Left lung (tissue), 10 donors: ENCODE measurements around the gene DNAAF9. TPM values are rescaled to one million over a fixed set of nuclear protein-coding genes. Genes with fewer than 3 reads are reported as not detected.

Experiments
- ATAC-seq: fragments of 200-7000 bp; cut with Tn5 transposase; one replicate; pipeline ENCODE4 v1.9.1; 2020; ENCODE audit warnings: moderate library complexity
- DNase-seq, 4 donors: peaks; one replicate each; pipeline ENCODE4 v3.0.0-alpha.2; 2013 to 2020
- H3K27ac ChIP-seq, 2 donors: fragments of 200-600 bp; sonication (generic) in 1 of 2; one replicate each; pipeline versions ENCODE4 v1.5.0 to v1.8.0; 2020 to 2021
- H3K27me3 ChIP-seq, 2 donors: fragments of 200-600 bp; sonication (generic) in 1 of 2; one replicate each; pipeline versions ENCODE4 v1.5.0 to v1.8.0; 2020 to 2021
- H3K36me3 ChIP-seq, 2 donors: fragments of 200-600 bp; sonication (generic) in 1 of 2; one replicate each; pipeline versions ENCODE4 v1.5.0 to v1.8.0; 2020 to 2021
- H3K4me1 ChIP-seq, 2 donors: fragments of 200-600 bp; one replicate each; pipeline ENCODE4 v1.8.0; 2021
- H3K4me3 ChIP-seq, 2 donors: fragments of 200-600 bp; sonication (generic) in 1 of 2; one replicate each; pipeline versions ENCODE4 v1.5.0 to v1.8.0; 2020 to 2021; ENCODE audit warnings: mild to moderate bottlenecking in 1 of 2
- H3K9me3 ChIP-seq, 2 donors: fragments of 200-600 bp; sonication (generic) in 1 of 2; one replicate each; pipeline versions ENCODE4 v1.5.0 to v1.8.0; 2020 to 2021
- intact Hi-C, 2 donors: fragments of 100-400 bp; cut with DNase I; formaldehyde crosslinking; loops; one replicate each; pipeline versions ENCODE4 v1.11.2 to v1.14.2; 2022
- polyA plus RNA-seq, 6 donors: library from polyadenylated mRNA; unstranded; fragments of 120-200 nt; gene quantifications; one replicate each; pipeline ENCODE4 v1.2.1, GENCODE V29; 2013; ENCODE audit not compliant: insufficient read length in 6 of 6
- total RNA-seq, 2 donors: library from RNA; stranded (reverse); fragmentation: NEBNext Ultra II Directional; extraction: Animal tissue kit (Norgen Biotek cat#: 25700); gene quantifications; one replicate each; pipeline ENCODE4 v1.2.1, GENCODE V29; 2021
- TF ChIP-seq, protein P1 (sequence below), 2 donors: fragments of 200-600 bp; sonication (generic) in 1 of 2; IDR thresholded peaks; one replicate each; pipeline versions ENCODE4 v1.5.0 to v1.8.0; 2021; ENCODE audit warnings: antibody characterized with exemption in 2 of 2
- donor health status: DM: no; HTN: yes; CAD: no.
- donor health status: DM: no; HTN: no; CAD: no.

DNAAF9 gene
- total and polyA plus RNA-seq, 8 donors = 16.9 to 26.3 (median 25.0) TPM

DNA sequence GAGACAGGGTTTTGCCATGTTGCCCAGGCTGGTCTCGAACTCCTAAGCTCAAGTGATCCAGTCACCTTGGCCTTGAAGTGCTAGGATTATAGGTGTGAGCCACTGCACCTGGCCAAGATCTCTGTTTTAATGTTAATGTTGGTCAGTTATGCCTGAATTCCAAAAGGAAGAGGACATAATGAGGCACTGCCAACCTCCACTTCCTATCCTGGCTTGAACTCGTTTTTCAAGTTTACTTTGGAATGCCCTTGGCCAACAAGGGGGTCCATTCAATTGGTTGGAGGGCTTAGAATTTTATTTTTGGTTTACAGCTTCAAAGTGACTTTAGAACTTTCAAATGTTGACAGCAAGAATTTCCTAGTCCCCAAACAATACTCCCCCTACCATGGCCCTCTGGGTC is 29.8 kb downstream of the DNAAF9 start:
- ATAC-seq = no peak
- no peak for DNase-seq
- TF ChIP-seq, protein P1, sequence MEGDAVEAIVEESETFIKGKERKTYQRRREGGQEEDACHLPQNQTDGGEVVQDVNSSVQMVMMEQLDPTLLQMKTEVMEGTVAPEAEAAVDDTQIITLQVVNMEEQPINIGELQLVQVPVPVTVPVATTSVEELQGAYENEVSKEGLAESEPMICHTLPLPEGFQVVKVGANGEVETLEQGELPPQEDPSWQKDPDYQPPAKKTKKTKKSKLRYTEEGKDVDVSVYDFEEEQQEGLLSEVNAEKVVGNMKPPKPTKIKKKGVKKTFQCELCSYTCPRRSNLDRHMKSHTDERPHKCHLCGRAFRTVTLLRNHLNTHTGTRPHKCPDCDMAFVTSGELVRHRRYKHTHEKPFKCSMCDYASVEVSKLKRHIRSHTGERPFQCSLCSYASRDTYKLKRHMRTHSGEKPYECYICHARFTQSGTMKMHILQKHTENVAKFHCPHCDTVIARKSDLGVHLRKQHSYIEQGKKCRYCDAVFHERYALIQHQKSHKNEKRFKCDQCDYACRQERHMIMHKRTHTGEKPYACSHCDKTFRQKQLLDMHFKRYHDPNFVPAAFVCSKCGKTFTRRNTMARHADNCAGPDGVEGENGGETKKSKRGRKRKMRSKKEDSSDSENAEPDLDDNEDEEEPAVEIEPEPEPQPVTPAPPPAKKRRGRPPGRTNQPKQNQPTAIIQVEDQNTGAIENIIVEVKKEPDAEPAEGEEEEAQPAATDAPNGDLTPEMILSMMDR (IDR thresholded peaks at IDR 0.05) = no peak
- no peaks in the 10 kb centered on the region for H3K9me3 ChIP-seq
- H3K27me3 ChIP-seq = no peaks in the 10 kb centered on the region
- H3K36me3 ChIP-seq = peaks cover 0 to 66% of the 10 kb centered on the region in 2 donors
- intact Hi-C loops = no loop called here
- H3K4me3 ChIP-seq = no peak overlapping the region
- peaks cover 0 to 10% of the 10 kb centered on the region in 2 donors for H3K4me1 ChIP-seq
- peak overlapping the region in 1 of 2 donors; percentile 50 for H3K27ac ChIP-seq

DNA sequence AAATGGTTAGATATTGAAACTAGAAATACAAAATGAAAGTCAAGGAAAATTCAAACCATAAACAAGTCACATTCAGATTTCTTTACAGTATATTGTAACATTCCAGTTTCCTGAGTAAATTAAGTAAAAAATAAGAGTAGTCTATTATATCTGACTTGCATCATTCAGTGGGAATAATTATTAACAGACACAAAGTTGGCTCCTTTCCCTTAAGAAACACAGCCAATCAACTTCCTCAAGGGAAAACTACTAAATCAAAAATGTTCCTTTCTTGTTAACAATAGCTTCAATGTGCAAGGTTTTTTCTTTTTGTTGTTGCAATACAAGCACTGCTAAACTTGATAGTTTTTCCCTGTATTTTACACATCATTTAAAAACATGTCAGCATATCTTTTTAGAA is 33.2 kb downstream of the DNAAF9 start:
- ATAC-seq (no peak), DNase-seq (no peak)
- no peak overlapping the region for H3K4me3 ChIP-seq
- no peaks in the 10 kb centered on the region for H3K9me3 ChIP-seq
- intact Hi-C loops = no loop called here
- peaks cover 0 to 10% of the 10 kb centered on the region in 2 donors for H3K4me1 ChIP-seq
- no peak overlapping the region for H3K27ac ChIP-seq
- no peaks in the 10 kb centered on the region for H3K27me3 ChIP-seq
- peaks cover 0 to 81% of the 10 kb centered on the region in 2 donors for H3K36me3 ChIP-seq
- TF ChIP-seq, protein P1 (IDR thresholded peaks at IDR 0.05) = no peak

DNA sequence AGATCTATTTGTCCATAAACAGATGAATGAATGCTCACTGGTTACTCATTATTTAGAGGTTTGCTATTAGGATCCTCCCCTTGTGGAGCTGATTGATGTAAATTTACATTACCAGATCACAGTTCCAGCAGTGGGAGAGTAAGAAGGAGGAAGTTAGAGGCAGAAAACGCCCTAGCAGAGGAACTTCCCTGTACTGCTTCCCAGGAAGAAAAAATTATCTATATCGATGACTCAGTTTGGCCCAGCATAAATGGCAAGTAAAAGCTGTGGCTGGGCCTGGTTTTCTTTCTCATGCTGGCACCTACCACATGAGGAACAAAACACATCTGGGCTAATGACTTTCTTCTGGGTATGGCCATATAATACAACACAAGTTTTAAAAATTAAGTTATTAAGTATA is 35.7 kb downstream of the DNAAF9 start:
- no peaks in the 10 kb centered on the region for H3K27me3 ChIP-seq
- no peak overlapping the region for H3K4me3 ChIP-seq
- H3K36me3 ChIP-seq = peaks cover 0 to 68% of the 10 kb centered on the region in 2 donors
- no peak overlapping the region for H3K27ac ChIP-seq
- H3K9me3 ChIP-seq = no peaks in the 10 kb centered on the region
- ATAC-seq (no peak), DNase-seq (no peak)
- TF ChIP-seq, protein P1 (IDR thresholded peaks at IDR 0.05) = no peak
- intact Hi-C loops = no loop called here
- no peaks in the 10 kb centered on the region for H3K4me1 ChIP-seq

DNA sequence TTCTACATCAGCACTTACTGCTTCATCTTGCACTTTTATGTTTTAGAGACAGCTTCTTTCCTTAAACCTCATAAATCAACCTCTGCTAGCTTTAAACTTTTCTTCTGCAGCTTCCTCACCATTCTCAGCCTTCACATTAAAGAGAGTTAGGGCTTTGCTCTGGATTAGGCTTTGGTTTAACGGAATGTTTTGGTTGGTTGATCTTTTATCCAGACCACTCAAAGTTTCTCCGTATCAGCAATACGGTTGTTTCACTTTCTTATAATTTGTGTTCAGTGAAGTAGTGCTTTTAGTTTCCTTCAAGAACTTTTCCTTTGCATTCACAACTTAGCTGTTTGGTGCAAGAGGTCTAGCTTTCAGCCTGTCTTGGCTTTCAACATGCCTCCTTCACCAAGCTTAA is 40.4 kb downstream of the DNAAF9 start:
- DNase-seq = no peak
- ATAC-seq = no peak
- intact Hi-C loops = no loop called here
- H3K4me3 ChIP-seq = no peak overlapping the region
- no peak overlapping the region for H3K27ac ChIP-seq
- TF ChIP-seq, protein P1 (IDR thresholded peaks at IDR 0.05) = no peak
- no peaks in the 10 kb centered on the region for H3K9me3 ChIP-seq
- H3K36me3 ChIP-seq = peaks cover 0 to 30% of the 10 kb centered on the region in 2 donors
- H3K4me1 ChIP-seq = no peaks in the 10 kb centered on the region
- no peaks in the 10 kb centered on the region for H3K27me3 ChIP-seq

DNA sequence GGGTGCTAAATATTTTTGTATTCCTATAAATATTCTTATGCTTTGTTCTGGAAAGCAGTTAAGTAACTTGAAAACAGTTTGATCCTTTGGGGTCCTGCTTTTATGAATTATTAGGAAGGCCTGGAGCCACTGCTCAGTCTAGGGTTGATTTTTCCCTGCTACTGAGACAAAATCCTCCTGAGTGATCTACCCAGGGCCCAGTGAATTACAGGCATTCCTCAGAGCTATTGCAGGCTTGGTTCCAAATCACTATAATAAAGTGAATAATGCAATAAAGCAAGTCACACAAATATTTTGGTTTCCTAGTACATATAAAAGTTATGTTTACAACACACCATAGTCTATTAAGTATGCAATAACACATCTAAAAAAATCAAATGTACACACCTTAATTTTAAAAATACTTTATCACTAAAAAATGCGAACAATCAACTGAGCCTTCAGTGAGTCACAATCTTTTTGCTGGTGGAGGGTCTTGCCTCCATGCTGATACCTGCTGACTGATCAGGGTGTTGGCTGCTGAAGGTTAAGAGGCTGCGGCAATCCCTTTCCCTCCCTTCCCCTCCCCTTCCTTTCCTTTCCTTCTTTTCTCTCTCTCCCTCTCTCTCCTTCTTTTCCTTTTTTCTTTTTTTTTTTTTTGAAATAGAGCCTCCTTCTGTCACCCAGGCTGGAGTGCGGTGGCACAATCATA is 43.0 kb downstream of the DNAAF9 start:
- Histone ChIP-seq H3K36me3 (peaks cover 0 to 26% of the 10 kb centered on the region in 2 donors), H3K4me3 (no peak overlapping the region), H3K9me3 (no peaks in the 10 kb centered on the region), H3K4me1 (no peaks in the 10 kb centered on the region), H3K27me3 (no peaks in the 10 kb centered on the region), H3K27ac (no peak overlapping the region)
- TF ChIP-seq, protein P1 (IDR thresholded peaks at IDR 0.05) = no peak
- no peak for ATAC-seq
- intact Hi-C loops = no loop called here
- DNase-seq = no peak
